HG02981 (cell line): ENCODE data around the gene TMEM95.
"Not testable (repeated sequence)": the region's sequence is repeated elsewhere in the genome, so short reads cannot be mapped to it uniquely, and the experiment has no call there.

Source experiments
- ATAC-seq: cut with Tn5 transposase; IDR thresholded peaks from one replicate; pipeline ENCODE4 v1.9.1; 2021; ENCODE audit warnings: mild to moderate bottlenecking, moderate library complexity; ENCODE audit not compliant: unreplicated experiment

The TMEM95 gene

DNA sequence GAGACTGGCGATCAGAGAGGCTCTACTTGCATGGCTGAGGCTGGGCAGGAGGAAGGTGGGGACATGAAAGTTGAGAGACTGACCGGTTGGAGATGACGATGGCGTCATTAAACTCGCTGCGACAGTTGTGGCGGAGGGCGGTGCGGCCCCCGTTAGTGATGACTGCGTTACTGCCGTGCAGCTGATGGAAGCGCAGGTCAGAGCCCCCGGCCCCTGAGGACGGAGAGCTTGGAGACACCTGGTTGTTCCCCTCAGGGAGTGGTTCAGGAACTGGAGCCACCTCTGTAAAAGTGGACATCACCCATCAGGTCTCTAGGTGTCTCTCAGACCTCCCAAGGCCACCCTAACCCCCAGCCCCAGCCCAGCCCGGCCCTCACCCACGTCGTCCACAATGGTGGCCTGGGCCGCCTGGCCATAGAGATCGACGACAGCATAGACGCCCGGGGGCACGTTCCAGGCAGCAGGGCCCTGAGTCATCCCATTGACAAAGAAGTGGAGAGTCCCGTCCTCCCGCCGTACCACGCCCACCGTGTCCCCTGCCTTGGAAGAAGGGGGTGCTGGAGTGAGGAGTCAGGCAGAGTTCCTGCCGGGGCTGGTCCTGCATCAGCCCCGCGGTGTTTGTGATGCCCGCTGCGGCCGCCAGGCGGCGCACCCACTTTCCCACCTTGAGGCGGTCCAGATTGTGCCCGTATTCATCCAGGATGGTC lies 31.1 kb upstream of the TMEM95 start:
- no peak for ATAC-seq

DNA sequence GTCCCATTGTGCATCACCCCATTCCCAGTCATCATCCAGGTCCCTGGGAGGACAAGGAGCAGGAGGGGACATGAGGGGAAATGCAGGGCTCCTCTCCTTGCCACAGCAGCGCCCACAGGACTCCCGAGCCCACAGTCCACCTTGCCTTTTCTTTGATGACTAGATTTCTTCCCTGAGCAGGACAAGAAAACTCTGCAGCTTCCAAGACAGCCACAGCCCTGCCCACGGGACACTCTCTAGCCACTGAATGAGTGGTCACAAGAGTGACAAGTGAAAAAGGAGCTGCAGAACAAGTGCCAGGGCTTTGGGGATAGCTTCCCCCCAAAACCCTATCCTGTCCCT lies 30.5 kb upstream of the TMEM95 start:
- ATAC-seq, result no peak

DNA sequence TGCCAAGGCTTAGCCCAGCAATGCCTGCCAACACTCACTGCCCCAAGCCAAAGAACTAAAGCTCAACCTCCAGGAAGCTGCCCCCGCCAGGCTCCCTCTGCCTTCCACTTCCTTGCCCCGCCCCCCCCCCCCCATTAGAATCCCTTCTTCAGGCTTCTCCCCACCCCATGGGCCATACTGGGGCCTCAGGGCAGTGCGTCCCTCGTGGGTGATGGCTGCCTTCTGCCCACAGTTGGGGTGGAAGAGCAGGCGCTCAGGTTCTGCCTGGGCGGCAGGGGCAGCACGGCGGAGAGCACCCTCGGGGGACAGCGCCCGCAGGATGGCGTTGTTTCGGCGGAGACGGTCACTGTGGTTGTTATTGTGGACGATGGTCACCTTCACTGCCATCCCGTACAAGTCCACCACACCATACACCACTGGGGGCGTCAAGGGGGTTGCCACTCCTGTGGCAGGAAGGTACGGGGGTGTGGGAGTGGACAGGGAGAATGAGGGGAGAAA lies 29.9 kb upstream of the TMEM95 start:
- ATAC-seq, result no peak

DNA sequence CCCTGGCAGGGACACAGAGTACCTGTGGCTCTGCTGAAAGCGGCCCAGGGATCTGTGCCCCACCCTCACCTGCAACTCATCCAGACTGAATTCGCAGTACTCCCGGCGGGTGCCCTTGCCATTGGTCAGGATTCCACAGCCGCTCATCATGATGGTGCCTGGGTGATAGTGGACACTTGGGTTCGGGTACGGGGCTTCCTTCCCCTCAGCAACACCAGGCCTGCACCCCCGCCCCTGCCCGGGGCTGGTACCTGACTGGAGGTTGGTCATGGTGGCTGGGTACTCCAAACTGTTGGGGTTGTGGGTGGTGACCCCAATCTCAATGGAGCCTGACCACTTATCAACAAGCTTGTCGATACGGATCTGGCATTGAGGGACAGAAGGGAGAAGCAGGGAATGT lies 28.8 kb upstream of the TMEM95 start:
- no peak for ATAC-seq

DNA sequence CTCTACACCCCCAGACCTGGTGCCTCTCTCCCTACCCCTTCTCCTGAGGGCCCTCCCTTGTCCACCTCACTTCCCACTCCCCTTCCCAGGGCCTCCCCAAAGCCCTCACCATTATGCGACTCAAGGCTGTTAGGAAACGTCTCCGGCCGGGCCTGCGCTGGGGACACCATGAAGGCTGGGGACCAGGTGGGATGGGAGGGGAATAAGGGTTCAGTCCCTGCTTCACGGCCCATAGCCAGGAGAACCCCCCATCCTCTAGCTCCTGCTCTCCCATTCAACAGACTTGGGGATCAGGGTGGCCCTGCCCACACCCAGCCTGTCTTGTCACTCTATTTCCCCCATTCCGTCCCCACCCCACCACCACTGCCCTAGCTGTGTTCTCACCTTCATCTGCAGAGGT lies 27.9 kb upstream of the TMEM95 start:
- ATAC-seq, result no peak

DNA sequence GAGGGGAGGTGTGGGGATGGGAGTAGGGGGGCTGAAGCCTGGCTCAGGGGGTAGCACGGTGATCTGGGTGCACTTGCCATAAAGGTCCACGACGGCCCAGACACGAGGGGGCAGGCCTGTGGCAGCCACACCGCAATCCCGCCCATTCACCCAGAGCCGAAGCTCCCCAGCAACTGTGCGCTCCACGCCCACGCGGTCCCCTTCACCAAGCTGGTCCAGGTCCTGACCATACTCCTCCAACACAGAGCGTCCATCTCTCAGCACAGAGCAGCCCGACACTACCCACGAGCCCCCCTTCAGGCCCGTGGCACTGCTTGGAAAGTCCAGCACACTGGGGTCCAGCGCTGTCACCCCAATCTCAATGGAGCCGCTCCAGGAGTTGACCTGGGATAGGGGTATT lies 27.5 kb upstream of the TMEM95 start:
- no peak for ATAC-seq

DNA sequence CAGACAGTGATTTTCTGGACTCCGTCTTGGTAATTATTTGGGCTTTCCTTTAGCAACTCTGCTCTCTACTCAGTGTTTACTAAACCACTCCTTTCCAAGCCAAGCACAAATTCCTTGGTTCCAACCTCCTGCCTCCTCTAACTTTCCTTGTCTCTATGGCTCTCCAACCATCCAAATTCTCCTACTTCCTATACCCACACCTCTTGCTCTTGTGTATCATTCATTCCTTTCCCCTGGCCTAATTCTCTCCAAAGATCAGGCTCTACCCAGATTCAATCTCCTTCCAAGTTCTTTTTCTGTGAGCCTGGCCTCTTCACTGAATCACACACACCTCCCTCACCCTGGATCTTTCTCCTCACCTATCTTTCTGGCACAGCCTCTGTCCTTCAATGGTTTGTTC lies 26.9 kb upstream of the TMEM95 start:
- ATAC-seq, result no peak

DNA sequence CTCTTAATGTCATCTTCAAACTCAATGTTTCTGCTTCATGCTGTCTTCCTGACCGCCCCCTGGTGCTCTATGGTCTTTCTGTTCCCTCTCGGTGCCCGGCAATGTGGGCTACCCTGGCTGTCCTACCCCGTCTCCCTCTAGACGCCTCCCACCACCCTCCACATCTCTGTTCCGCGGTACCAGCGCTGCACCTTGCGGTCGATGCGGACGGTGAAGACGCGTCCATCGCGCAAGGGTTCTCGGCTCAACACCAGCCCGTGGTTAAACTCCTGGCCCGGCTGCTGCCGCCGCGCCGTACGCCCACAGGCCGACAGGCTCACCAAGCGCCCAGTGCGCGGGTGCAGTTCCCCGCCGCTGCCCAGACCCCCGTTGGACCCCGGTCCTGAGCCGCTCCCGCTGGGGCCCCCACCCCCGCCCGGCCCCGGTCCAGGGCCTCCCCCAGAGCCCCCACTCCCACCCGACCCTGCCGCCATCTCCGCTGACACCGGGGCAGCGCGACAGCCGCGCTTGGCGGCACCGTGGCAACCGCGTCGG lies 26.0 kb upstream of the TMEM95 start, which contains the start of gene NEURL4:
Gene NEURL4 (minus strand): TSS at position 496 of the 534 bp plus-strand sequence. CDS start 23 bp downstream, at position 473.
- peak; percentile 17 for ATAC-seq

DNA sequence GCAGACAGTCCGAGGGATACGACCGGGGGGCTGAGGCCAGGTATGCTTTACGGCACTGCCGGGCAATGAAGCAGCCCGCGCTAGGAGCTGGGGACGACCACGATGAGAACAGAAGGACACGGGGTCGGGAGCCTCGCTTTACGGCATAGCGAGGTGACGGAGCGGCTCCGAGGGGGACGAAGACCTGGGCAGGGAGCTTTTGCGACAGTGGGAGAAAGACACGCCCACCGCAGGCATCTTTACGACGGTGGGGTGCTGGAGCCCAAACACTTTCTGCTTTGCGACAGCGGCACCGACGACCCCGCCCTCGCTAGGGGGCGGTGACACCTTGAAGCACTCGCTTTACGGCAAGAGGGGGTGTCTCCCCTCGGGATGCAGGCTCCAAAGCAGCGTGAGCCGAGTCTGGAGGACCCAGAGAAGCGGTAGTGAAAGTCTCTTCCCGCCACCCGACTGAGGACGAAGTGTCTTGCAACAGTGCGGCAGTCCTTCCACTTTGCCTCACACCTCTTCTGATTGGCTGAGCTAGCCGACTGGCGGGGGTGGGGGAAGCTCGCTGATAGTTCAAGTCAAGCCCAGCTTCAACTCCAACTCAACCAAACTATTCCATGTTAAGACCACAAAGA lies 25.5 kb upstream of the TMEM95 start:
- peak; percentile 52 for ATAC-seq

DNA sequence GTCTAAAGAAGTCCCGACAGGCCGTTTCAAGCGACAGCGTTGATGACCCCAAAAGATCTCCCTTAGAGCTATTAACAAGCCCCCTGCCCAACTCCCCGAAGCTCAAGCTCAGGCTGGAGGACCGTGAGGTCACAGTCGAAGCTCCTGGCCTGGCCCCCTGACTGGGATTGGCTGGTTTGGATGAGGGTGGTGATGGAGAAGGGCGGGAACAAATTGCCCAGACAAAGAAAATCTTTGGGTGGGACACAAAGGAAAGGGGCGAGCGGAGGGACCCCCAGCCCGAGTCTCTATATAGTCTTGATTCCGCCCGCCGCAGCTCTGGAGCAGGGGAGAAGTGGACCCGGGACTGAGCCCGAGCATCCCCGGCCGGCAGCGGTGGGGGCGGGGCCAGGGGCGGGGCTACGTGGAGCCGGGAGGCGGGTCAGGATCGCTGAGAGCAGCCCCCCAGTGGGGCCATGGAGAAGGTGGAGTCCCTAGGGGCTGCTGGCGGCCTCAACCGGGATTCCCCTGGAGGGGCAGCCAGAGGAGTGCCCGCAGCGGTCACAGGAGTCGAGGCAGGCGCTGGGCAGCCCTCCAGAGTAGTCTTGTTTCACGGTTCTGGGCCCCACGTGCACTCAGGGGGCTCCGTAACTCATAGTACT lies 24.8 kb upstream of the TMEM95 start:
- peak; percentile 42 for ATAC-seq

DNA sequence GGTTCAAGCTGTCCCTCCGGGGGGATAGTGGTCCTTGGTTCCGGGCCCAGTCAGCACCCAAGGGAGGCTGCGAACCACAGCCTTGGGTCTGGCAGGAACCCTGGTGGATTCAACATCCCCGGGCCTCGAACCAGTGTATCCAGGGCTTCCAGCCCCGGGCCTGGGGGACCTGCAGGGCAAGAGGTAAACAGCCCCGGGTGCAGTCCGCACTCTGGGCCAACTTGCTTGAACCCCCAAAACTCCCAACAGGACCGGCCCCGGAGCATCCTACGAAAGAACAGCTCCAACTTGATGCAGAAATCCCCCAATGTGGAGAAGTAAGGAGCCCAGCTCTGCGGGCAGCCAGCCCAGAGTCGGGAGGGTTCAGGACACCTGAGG lies 24.3 kb upstream of the TMEM95 start:
- ATAC-seq, result no peak

DNA sequence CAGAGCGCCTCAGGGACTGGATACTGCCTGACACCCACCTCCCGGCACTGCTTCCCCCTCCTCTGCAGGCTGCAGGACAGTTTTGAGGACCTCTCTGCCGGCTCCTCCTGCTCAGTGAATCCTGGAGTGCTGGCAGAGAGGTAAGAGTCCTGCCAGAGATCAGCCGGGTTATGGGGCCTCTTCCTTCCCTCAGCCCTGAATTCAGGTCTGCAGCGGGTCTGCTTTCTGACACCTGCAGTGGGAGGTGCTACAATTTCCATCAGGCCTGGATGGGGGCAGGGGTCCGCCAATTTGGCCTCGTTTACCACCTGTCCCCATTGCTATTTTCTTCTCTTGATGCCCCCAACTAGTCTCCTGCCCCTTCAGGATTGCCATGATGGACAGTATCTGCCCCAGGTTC lies 22.8 kb upstream of the TMEM95 start:
- ATAC-seq, result no peak

DNA sequence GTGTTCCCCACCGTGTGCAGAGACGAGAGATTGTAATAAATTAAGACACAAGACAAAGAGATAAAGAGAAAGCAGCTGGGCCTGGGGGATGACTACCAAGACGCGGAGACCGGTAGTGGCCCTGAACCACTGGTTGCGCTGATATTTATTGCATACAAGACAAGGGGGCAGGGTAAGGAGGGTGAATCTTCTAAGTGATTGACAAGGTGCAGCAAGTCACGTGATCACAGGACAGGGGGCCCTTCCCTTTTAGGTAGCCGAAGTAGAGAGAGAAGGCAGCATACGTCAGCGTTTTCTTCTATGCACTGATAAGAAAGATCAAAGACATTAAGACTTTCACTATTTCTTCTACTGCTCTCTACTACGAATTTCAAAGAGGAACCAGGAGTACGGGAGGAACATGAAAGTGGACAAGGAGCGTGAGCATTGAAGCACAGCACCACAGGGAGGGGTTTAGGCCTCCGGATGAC lies 22.3 kb upstream of the TMEM95 start:
- not testable (repeated sequence) for ATAC-seq

DNA sequence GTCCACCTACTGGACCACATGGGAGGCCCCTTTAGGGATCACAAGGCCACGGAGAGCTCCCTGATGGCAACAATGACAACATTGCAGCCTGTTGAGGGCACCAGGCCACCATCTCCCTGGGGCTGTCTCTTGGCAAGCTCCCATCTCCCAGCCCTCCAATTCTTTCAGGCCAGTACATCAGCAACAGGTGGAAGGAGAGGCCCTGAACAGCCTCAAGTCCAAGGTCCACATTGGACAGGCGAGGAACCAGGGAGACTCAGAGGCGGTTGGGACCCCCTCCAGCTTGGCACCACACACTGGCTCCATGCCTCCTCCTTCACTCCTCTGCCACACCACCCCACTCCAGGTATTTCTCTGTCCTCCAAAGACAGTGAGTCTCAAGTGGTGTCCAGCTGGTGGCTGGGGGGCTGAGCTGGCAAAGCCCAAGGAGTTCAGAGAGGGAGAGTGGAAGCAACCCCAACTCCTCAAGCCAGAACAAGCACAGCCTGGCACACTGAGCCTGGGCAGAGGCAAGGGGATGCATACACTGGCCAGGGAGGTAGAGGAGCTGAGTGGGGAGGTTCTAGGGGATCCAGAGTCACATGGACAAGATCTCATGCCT lies 19.9 kb upstream of the TMEM95 start:
- ATAC-seq, result no peak

DNA sequence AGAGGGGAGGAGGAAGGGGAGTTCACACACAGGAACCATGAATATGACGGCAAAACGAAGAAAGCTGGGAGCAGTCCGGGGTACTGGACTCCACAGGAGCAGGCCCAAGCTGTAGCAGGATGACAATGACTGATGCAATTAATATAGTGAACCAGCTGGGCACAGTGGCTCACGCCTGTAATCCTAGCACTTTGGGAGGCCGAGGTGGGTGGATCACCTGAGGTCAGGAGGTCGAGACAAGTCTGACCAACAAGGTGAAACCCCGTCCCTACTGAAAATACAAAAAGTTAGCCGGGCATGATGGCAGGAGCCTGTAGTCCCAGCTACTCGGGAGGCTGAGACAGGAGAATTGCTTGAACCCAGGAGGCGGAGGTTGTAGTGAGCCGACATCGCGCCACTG lies 19.2 kb upstream of the TMEM95 start:
- ATAC-seq, result not testable (repeated sequence)

DNA sequence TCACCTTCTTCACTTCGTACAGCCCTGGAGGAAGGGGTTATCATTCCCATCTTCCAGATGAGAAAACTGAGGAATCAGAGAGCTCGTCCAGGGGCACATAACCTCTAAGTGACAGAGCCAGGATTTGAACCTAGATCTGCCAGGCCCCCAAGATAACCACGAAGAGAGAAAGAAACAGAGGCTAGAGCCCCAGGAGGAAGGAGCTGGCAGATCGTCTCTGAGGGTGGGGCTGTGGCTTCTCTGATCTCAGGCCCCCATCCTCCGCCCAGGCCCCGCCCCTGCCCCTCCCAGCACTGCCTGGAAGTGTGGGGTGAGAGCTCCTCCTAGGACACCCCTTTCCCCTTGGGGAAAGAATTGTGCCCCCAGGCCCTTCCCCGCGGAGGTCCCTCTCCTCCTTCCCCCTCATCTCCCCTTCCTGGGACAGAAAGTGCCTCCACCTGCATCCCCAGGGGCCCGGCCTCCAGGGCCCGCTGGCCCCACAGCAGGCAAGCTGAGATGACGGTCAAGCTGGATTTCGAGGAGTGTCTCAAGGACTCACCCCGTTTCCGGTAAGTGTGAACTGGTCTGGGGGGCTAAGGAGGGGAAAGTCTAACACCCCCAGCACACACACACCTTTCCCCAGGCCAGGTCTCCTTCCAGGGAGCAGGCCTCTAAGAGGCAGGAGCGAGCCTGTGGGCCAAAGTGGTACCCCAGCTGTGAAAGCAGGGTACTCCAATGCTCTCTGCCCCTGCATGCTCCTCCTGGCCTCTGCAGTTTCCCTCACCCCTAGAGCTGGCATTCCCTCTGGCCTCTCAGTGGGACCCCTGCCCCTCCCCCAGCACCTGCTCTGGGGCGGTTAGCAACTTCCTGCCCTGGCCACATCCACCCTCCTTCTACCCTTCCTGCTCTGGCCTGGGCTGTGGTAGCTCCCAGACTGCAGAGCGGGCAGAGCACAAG lies 18.4 kb upstream of the TMEM95 start, which contains the start of gene ACAP1:
Gene ACAP1 (plus strand): TSS at position 290 of the 936 bp plus-strand sequence. CDS start 206 bp downstream, at position 496.
- ATAC-seq, result peak; percentile 55

DNA sequence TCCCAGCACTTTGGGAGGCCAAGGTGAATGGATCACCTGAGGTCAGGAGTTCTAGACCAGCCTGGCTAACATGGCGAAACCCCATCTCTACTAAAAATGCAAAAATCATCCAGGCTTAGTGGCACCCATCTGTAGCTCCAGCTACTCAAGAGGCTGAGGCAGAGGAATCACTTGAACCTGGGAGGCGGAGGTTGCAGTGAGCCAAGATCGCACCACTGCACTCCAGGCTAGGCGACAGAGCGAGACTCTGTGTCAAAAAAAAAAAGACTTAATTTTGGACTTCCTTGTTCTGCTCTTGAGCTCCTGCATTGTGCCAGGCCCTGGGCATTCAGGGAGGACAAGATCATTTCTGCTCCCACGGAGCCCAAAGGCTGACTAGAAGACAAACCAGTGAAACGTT lies 17.4 kb upstream of the TMEM95 start:
- not testable (repeated sequence) for ATAC-seq

DNA sequence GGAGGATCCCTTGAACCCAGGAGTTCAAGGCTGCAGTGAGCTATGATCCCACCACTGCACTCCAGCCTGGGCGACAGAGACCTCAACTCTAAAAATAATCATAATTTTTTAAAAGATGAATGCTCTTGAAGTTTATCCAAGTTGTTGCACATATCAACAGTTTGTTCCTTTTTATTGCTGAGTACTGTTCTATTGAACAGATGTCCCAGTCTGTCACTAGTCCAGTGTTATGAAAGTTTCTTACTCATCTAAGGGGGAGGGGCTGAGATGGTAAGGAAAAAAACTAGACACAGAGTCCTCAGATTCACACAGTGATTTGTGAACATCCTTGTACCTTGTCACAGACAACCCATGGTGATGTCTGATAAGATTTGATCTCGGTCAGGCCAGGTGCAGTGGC lies 14.8 kb upstream of the TMEM95 start:
- no peak for ATAC-seq

DNA sequence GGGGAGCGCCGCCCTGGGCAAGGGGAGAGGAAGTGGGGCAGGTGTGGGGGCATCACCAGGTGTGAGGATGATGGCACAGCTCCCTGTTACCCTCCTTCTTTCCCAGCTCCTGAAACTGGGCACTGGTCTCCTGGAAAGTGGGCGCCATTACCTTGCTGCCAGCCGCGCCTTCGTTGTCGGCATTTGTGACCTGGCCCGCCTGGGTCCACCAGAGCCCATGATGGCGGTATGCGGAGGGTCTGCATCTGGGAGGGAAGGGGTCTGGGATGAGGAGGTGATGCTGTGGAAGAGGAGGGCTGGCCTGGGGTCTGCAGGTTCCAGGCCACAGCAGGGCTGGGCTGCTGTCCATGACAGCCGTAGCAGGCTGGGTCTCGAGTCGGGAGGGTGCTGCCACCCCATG lies 13.1 kb upstream of the TMEM95 start:
- ATAC-seq, result no peak

DNA sequence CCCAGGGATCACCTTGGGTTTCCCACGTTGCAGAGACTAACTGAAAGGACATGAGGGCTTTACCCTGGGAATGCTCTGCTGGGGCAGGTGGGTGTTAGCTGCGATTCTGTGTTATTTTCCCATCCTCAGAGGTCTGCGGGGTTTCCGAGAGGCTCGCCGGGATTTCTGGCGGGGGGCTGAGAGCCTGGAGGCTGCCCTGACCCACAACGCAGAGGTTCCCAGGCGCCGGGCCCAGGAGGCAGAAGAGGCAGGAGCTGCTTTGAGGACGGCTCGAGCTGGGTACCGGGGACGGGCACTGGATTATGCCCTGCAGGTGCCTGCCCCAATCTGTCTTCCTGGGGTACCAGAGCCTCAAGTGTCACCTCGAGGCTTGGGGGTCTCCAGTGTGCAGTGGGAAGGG lies 11.7 kb upstream of the TMEM95 start:
- ATAC-seq, result no peak
